HepG2 (cell line): ENCODE results near the gene SQSTM1. TPM values are rescaled to one million over a fixed set of nuclear protein-coding genes. Genes with fewer than 3 reads are reported as not detected.
A peak's percentile ranks its signal among the peaks of the same experiment; 100 is the strongest.

ENCODE experiments used
- CCDC6 ChIP-seq: sonication (generic); formaldehyde crosslinking; IDR thresholded peaks from 2 replicates; pipeline ENCODE4 v1.8.1; 2022; ENCODE audit warnings: mild to moderate bottlenecking, missing genetic modification reagents, moderate library complexity
- FIP1L1 ChIP-seq: fragments of 200-400 bp; formaldehyde crosslinking; IDR thresholded peaks from 2 replicates; pipeline ENCODE4 v1.6.1; 2018; ENCODE audit warnings: low read depth, mild to moderate bottlenecking, low read length, moderate library complexity, borderline replicate concordance; ENCODE audit not compliant: insufficient read depth
- FOXK1 ChIP-seq: sonication (generic); formaldehyde crosslinking; IDR thresholded peaks from 2 replicates; pipeline ENCODE4 v1.4.0; 2020; ENCODE audit warnings: low read depth, missing genetic modification reagents, borderline replicate concordance
- GATAD2A ChIP-seq: IDR thresholded peaks from 2 replicates; pipeline ENCODE4 v1.6.1; 2016
- HDAC2 ChIP-seq: sonication (generic); formaldehyde crosslinking; IDR thresholded peaks from 2 replicates; pipeline ENCODE4 v1.4.0; 2020; ENCODE audit warnings: missing genetic modification reagents
- IKZF4 ChIP-seq: sonication (generic); formaldehyde crosslinking; IDR thresholded peaks from 2 replicates; pipeline ENCODE4 v1.5.1; 2020; ENCODE audit warnings: borderline replicate concordance, mild to moderate bottlenecking, low read depth, missing genetic modification reagents; ENCODE audit errors: not compliant biosample characterization
- KLF15 ChIP-seq: sonication (generic); formaldehyde crosslinking; IDR thresholded peaks from 2 replicates; pipeline ENCODE4 v1.8.1; 2023; ENCODE audit warnings: borderline replicate concordance, mild to moderate bottlenecking, inconsistent platforms, missing genetic modification reagents, mixed read lengths
- PCBP2 ChIP-seq: fragments of 200-400 bp; formaldehyde crosslinking; optimal IDR thresholded peaks from 2 replicates; pipeline ENCODE3; 2018; ENCODE audit warnings: low read length, low read depth; ENCODE audit not compliant: poor library complexity, severe bottlenecking
- PHF21A ChIP-seq: sonication (generic); formaldehyde crosslinking; IDR thresholded peaks from 2 replicates; pipeline ENCODE4 v1.5.0; 2020; ENCODE audit warnings: mild to moderate bottlenecking, missing genetic modification reagents
- RXRA ChIP-seq: sonication (generic); formaldehyde crosslinking; IDR thresholded peaks from 2 replicates; pipeline ENCODE4 v1.5.1; 2020; ENCODE audit warnings: missing genetic modification reagents
- ZNF10 ChIP-seq: sonication (generic); formaldehyde crosslinking; IDR thresholded peaks from 2 replicates; pipeline ENCODE4 v1.4.0; 2020; ENCODE audit warnings: mild to moderate bottlenecking, low read depth, missing genetic modification reagents, borderline replicate concordance
- ZNF253 ChIP-seq: sonication (generic); formaldehyde crosslinking; IDR thresholded peaks from 2 replicates; pipeline ENCODE4 v1.8.0; 2022; ENCODE audit warnings: mild to moderate bottlenecking, missing genetic modification reagents, borderline replicate concordance
- ZNF343 ChIP-seq: sonication (generic); formaldehyde crosslinking; IDR thresholded peaks from 2 replicates; pipeline ENCODE4 v1.4.0; 2020; ENCODE audit warnings: mild to moderate bottlenecking, missing genetic modification reagents
- ZNF761 ChIP-seq: sonication (generic); formaldehyde crosslinking; conservative IDR thresholded peaks from 2 replicates; pipeline ENCODE4 v1.4.0; 2020; ENCODE audit warnings: mild to moderate bottlenecking, missing genetic modification reagents
- ZSCAN31 ChIP-seq: sonication (generic); formaldehyde crosslinking; IDR thresholded peaks from 2 replicates; pipeline ENCODE4 v1.5.0; 2020; ENCODE audit warnings: low read depth, mild to moderate bottlenecking, missing genetic modification reagents
- polyA plus RNA-seq, 8 experiments: library from polyadenylated mRNA; depleted of rRNA in 3 of 8; stranded (reverse) in 7 of 8; unstranded in 1 of 8; fragments of >200 nt; fragmentation: Illumina TruSeq in 4 of 8; extraction: Trizol in 4 of 8; gene quantifications; 2 replicates each; pipeline versions ENCODE4 v1.2.1 to v1.2.3, GENCODE V29; 2011 to 2016; ENCODE audit warnings: low read depth in 4 of 8, missing spikeins in 1 of 8, mixed read lengths in 1 of 8; ENCODE audit not compliant: insufficient read depth in 1 of 8
- total RNA-seq, 5 experiments: library from RNA; depleted of rRNA; stranded (reverse); fragments of >200 nt; fragmentation: Illumina TruSeq; extraction: Trizol; gene quantifications; 2 replicates each; pipeline ENCODE4 v1.2.3, GENCODE V29; 2016; ENCODE audit warnings: low read depth in 1 of 5
- TF ChIP-seq, protein P1 (sequence below): sonication (generic); formaldehyde crosslinking; IDR thresholded peaks from 2 replicates; pipeline ENCODE4 v1.4.0; 2020; ENCODE audit warnings: missing genetic modification reagents
- TF ChIP-seq, protein P2 (sequence below), 2 experiments: sonication (generic) in 1 of 2; formaldehyde crosslinking in 1 of 2; IDR thresholded peaks; 2 replicates each; pipeline versions ENCODE4 v1.4.0 to v1.6.1; 2018 to 2020; ENCODE audit warnings: missing genetic modification reagents in 2 of 2, borderline replicate concordance in 1 of 2, low read depth in 1 of 2, mild to moderate bottlenecking in 1 of 2, missing biosample characterization in 1 of 2

The SQSTM1 gene
- total and polyA plus RNA-seq, 2 of the 13 experiments (the other 11 are each of a cell fraction or from before 2014, with no cell fraction given): 90.9 to 160 TPM

DNA sequence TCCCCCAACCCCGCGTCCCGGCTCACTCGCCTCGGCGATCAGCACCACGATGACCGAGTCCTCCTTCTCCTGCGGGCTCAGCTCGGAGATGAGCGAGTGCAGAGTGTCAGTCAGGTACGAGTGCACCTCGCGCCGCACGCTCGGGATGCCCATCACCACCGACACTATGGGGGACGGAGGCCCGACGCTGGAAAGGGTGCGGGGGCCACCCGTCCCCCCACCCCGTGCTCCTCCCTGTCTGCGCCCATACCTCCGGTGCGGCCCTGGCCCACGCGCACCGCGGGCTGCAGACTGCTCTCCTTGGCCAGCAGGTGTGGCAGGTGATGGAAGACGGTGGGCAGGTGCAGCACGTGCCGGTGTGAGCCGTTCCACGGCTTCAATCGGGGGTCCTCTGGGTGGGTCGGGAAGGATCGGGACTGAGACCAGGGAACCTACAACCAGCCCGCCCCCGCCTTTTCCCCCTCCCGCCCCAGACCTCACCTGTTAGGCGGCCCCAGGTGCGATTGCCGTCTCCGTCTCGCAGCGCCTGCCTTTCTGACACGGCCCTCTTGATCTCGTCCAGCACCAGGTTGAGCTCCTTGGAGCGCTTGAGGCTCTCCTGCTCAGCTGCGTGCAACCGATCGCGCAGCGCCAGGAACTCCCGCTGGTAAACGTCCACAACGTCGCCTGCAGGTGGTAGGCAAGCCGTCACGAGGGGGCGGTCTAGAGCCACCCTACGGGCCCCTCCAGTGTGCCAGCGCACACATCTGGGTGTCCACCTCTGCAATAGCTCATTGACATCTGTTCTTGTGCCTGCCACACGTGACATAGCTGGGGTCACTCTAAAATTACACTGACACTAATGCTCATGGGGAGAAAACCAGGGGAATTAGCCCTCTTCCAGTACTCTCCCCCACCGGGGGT lies 19.1 kb upstream of the SQSTM1 start (continued):
- TF ChIP-seq, protein P1, sequence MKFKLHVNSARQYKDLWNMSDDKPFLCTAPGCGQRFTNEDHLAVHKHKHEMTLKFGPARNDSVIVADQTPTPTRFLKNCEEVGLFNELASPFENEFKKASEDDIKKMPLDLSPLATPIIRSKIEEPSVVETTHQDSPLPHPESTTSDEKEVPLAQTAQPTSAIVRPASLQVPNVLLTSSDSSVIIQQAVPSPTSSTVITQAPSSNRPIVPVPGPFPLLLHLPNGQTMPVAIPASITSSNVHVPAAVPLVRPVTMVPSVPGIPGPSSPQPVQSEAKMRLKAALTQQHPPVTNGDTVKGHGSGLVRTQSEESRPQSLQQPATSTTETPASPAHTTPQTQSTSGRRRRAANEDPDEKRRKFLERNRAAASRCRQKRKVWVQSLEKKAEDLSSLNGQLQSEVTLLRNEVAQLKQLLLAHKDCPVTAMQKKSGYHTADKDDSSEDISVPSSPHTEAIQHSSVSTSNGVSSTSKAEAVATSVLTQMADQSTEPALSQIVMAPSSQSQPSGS: no peak
- TF ChIP-seq, protein P2, sequence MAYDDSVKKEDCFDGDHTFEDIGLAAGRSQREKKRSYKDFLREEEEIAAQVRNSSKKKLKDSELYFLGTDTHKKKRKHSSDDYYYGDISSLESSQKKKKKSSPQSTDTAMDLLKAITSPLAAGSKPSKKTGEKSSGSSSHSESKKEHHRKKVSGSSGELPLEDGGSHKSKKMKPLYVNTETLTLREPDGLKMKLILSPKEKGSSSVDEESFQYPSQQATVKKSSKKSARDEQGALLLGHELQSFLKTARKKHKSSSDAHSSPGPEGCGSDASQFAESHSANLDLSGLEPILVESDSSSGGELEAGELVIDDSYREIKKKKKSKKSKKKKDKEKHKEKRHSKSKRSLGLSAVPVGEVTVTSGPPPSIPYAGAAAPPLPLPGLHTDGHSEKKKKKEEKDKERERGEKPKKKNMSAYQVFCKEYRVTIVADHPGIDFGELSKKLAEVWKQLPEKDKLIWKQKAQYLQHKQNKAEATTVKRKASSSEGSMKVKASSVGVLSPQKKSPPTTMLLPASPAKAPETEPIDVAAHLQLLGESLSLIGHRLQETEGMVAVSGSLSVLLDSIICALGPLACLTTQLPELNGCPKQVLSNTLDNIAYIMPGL (CRISPR knock-in tag; IDR thresholded peaks at IDR 0.05; ENCODE audit: borderline replicate concordance in 1 of 2, low read depth in 1 of 2): 0 out of 4 replicates have a peak, but pooled peaks have one; percentile 17 to 38
- no peak for TF ChIP-seq HDAC2 (CRISPR knock-in tag)
- TF ChIP-seq ZSCAN31 (CRISPR knock-in tag): no peak
- TF ChIP-seq IKZF4: no peak
- TF ChIP-seq ZNF343: no peak
- TF ChIP-seq KLF15 (CRISPR knock-in tag): no peak
- TF ChIP-seq FOXK1 (CRISPR knock-in tag): no peak
- no peak for TF ChIP-seq FIP1L1
- TF ChIP-seq CCDC6 (CRISPR knock-in tag): no peak
- no peak for TF ChIP-seq RXRA (CRISPR knock-in tag)
- no peak for TF ChIP-seq PCBP2
- no peak for TF ChIP-seq ZNF761
- no peak for TF ChIP-seq GATAD2A (CRISPR knock-in tag)
- TF ChIP-seq ZNF10: no peak
- no peak for TF ChIP-seq ZNF253 (CRISPR knock-in tag)
- no peak for TF ChIP-seq PHF21A (CRISPR knock-in tag)
